Raji (cell line): ENCODE measurements around the gene WNK2.

Source experiments
- POLR2A ChIP-seq: IDR thresholded peaks from 2 replicates; pipeline ENCODE4 v1.6.1; 2011; ENCODE audit warnings: low read depth, low read length, control low read depth; ENCODE audit not compliant: insufficient read depth

Gene WNK2

DNA sequence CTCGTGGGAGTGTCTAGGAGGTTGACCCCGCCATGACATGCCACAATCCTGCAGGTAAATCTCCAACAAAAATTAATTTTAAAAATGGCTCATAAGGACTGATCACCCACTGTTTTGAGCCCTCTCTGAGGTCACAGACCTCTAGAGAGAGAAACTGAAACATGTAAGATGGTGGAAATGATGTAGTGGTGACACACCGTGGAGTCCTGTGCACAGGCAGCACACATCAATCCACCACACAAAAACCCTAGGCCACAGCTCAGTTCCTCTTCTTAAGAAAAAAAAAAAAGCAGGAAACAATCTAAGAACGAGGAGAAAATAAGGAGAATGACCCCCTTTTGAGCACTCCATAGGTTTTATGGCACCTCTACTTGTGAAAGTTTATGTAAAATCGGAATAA, 173.7 kb downstream of the WNK2 start:
- TF ChIP-seq POLR2A: no peak

DNA sequence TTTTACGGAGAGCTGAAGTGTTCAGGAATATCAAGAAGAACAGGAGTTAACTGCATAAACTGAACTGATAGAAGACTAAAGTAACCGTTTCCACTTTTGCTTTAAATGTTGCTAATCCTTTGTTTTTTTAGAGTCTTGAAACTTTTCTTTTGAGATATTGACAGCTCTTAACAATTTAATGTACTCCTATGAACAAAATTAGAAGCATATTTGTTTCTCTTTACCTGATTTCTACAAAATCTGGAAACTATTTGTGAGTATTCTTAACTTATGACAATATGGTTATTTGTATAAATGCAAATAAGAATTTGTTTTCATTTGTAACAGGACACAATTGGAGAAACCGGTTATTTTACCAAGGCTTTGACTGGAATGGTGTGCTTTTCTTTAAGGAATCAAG, 178.1 kb downstream of the WNK2 start:
- no peak for TF ChIP-seq POLR2A

DNA sequence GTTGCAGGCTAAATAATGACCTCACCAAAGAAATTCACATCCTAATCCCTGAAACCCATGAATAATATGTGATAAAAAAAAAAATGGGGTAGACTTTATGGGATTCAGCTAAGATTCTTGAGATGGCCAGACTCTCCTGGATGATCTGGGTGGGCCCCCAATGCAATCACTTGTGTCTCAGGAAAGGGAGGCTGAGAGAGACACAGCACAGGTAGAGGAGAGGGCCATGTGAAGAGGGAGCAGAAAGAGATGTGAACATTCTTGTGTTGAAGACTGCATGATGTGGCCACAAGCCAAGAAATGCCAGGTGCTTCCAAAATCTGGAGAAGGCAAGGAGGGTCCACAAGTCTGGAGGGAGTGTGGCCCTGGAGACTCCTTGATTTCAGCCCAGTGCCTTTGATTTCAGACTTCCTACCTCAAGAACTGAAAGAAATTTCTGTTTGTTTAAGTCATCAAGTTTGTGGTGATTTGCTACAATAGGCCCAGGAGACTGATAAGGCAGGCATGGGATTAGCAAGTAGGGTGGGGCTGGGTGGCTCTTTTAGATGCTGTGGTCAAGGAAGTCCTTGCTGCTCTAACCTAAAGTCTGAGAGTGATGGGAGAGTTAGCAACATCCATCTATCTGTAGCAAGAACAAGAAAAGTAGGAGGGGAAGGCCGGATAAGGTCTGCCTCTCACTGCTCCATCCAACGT, 180.9 kb downstream of the WNK2 start:
- no peak for TF ChIP-seq POLR2A

DNA sequence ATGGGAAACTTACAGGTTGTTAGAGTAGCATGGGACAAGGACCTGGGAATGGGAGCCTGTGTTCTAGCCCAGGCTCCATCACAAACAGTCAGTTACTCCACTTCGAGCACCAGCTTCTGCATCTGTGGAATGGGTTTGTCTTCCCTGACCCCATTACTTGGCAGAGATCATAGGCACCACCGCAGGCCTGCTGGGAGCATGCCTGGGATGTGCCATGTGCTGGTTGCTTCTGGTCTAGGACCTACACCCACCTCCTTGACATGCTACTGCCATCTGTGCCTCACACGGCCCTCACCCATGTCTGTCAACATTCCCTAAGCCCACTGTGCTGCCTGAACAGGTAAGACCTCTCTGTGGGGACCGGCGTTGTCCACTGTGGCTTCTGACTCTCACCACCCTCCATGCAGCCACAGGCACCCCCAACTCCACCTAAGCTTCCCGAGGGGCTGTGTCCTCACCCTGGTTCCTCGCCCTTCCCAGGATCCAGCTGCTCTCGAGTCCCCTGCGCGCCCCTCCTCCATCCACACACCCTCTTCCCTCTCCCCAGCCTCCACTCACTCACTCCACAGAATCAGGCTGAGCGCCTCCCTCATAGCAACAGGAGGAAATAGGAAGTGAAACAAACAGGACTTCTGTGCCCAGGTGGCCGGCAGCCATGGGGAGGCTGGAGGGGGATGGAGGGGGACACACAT, 181.6 kb downstream of the WNK2 start:
- TF ChIP-seq POLR2A: no peak

DNA sequence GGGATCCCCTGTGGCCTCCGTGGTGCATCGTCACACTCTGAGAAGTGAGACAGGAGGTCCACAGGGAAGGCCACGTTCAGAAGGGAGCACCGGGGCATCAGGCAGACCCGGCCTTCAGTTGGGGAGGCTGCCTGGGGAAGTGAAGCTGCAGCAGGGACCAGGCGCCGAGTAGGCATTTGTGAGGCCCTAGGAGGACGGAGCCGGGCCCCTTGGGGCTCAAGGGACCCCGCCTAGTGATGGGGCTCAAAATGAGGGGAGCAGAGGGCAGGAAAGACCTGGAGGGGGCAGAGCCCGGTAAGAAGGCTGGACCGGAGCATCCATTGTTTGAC, 182.1 kb downstream of the WNK2 start:
- TF ChIP-seq POLR2A: no peak

DNA sequence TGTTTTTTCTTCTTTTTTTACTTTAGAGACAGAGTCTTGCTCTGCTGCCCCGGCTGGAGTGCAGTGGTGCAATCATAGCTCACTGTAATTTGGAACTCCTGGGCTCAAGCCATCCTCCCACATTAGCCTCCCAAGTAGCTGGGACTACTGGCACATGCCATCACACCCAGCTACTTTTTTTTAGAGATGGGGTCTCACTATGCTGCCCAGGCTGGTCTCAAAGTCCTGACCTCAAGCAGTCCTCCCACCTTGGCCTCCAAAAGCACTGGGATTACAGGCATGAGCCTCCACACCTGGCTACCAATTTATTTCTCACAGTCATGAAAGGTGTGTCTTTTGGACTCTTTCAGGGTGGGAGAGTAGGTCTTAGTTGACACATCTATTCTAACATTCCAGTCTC, 184.5 kb downstream of the WNK2 start:
- no peak for TF ChIP-seq POLR2A

DNA sequence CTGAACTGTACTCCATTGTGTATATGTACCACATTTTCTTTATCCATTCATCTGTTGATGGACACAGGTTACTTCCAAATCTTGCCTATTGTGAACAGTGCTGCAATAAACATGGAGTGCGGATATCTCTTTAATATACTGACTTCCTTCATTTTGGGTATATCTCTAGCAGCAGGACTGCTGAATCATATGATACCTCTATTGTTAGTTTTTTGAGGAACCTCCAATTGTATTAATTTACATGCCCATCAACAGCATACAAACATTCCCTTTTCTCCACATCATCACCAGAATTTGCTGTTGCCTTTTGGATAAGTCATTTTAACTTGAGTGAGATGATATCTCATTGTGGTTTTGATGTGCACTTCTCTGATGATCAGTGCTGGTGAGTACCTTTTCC, 185.7 kb downstream of the WNK2 start:
- no peak for TF ChIP-seq POLR2A
